Type B pancreatic cell (in vitro differentiated cells): ENCODE measurements around the gene SEC22A. TPM values are rescaled to one million over a fixed set of nuclear protein-coding genes. Genes with fewer than 3 reads are reported as not detected.

Experiments
- DNase-seq: peaks from one replicate; pipeline ENCODE4 v3.0.0; 2021; ENCODE audit warnings: mixed read lengths; ENCODE audit not compliant: unreplicated experiment; ENCODE audit errors: extremely low spot score
- H3K27ac Mint-ChIP-seq: 2 replicates; pipeline ENCODE4 v1.8.0; 2021; ENCODE audit warnings: mild to moderate bottlenecking, mixed read lengths
- H3K27me3 Mint-ChIP-seq: 2 replicates; pipeline ENCODE4 v1.8.0; 2021; ENCODE audit warnings: mixed read lengths
- H3K36me3 Mint-ChIP-seq: 2 replicates; pipeline ENCODE4 v1.8.0; 2021; ENCODE audit warnings: mixed read lengths
- H3K4me1 Mint-ChIP-seq: one replicate; pipeline ENCODE4 v1.8.0; 2021; ENCODE audit warnings: mixed read lengths; ENCODE audit not compliant: unreplicated experiment
- H3K4me3 Mint-ChIP-seq: 2 replicates; pipeline ENCODE4 v1.8.0; 2021; ENCODE audit warnings: mild to moderate bottlenecking, mixed read lengths
- H3K9me3 Mint-ChIP-seq: 2 replicates; pipeline ENCODE4 v1.8.0; 2021; ENCODE audit warnings: mixed read lengths
- total RNA-seq: library from RNA; stranded (reverse); gene quantifications from 2 replicates; pipeline ENCODE4 v1.2.1, GENCODE V29; 2021; ENCODE audit warnings: low replicate concordance
- TF ChIP-seq, protein P1 (sequence below): fragments of 200-600 bp; sonication (generic); conservative IDR thresholded peaks from 2 replicates; pipeline ENCODE4 v1.5.0; 2021; ENCODE audit warnings: antibody characterized with exemption, mild to moderate bottlenecking

The SEC22A gene
- total RNA-seq, 1 donor from 2014 or later = 15.6 TPM

- TF ChIP-seq, protein P1, sequence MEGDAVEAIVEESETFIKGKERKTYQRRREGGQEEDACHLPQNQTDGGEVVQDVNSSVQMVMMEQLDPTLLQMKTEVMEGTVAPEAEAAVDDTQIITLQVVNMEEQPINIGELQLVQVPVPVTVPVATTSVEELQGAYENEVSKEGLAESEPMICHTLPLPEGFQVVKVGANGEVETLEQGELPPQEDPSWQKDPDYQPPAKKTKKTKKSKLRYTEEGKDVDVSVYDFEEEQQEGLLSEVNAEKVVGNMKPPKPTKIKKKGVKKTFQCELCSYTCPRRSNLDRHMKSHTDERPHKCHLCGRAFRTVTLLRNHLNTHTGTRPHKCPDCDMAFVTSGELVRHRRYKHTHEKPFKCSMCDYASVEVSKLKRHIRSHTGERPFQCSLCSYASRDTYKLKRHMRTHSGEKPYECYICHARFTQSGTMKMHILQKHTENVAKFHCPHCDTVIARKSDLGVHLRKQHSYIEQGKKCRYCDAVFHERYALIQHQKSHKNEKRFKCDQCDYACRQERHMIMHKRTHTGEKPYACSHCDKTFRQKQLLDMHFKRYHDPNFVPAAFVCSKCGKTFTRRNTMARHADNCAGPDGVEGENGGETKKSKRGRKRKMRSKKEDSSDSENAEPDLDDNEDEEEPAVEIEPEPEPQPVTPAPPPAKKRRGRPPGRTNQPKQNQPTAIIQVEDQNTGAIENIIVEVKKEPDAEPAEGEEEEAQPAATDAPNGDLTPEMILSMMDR = no peak
- H3K4me1 Mint-ChIP-seq = peaks cover 9% of the 10 kb centered on the region
- H3K27me3 Mint-ChIP-seq = no peaks in the 10 kb centered on the region
Measured at GRCh38 chr3:123307064-123307463, 105.3 kb downstream of the SEC22A start.

DNA sequence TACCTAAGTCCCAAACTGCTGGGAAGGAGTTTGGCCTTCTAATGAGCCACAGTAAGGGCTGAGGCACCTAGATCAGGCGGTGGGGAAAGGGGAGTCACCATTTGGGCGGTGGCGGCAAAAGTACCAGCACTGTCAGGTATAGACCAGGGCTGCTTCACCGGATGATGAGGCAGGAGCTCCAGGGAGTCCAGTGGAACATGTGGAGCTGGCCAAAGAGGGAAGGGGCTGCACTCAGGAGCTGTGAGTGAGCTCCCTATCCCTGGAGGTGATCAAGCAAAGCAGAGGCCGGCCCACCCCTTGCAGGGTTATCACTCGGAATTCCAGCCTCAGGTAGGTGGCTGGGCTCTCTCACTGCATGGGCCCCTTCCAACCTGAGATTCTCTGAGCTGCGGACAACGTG, 108.4 kb downstream of the SEC22A start:
- Mint-ChIP-seq H3K4me1 (peaks cover 9% of the 10 kb centered on the region), H3K36me3 (no peaks in the 10 kb centered on the region), H3K27me3 (peaks cover 7% of the 10 kb centered on the region), H3K4me3 (no peak overlapping the region), H3K27ac (no peak overlapping the region), H3K9me3 (no peaks in the 10 kb centered on the region)
- DNase-seq = no peak
- TF ChIP-seq, protein P1 = no peak

More at GRCh38 chr3:123307064-123307463, 105.3 kb downstream of the SEC22A start:
- Mint-ChIP-seq H3K27ac (no peak overlapping the region), H3K9me3 (no peaks in the 10 kb centered on the region), H3K36me3 (no peaks in the 10 kb centered on the region), H3K4me3 (no peak overlapping the region)
- no peak for DNase-seq

DNA sequence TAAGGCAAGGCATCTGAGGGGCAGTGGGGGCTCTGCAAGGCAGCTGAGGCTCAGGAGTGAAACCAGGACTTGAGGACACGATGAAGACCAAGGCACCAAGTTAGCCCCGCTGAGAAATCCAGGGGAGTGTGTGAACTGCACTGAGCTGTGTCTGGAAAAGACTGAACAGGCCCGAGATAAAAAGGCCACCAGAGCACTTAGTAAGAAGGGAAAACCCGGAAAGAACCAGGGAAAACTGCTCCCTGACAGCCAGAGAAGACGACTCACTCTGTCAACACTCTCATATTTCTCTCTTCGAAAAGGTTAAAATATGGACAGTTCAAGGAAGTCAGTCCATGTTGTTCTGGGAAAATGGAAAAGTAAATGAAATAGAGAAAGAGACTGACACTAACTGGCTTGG, 109.0 kb downstream of the SEC22A start:
- no peak for DNase-seq
- Mint-ChIP-seq H3K9me3 (no peaks in the 10 kb centered on the region), H3K36me3 (no peaks in the 10 kb centered on the region), H3K4me1 (peaks cover 9% of the 10 kb centered on the region), H3K27me3 (peaks cover 7% of the 10 kb centered on the region), H3K4me3 (no peak overlapping the region), H3K27ac (no peak overlapping the region)
- TF ChIP-seq, protein P1 = no peak

DNA sequence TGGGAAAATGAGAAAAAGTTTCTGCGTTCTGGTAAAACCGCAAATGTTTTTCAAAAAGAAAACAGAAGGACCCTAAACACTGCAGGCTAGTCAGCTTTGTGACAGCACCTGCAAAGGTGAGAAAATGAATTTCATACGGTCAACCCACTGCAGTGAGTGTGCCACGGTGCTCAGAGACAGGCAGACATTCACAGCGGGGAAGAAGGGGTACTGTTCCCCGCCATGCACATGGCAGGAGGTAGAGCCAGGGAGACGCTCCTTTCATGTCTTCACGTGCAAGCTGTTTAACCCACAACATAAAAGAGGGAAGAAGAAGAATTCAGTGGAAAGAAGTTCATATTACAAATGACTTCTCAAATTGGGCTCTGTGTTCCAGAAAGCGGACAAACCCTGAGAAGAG, 109.5 kb downstream of the SEC22A start:
- no peak for DNase-seq
- H3K27ac Mint-ChIP-seq = no peak overlapping the region
- H3K9me3 Mint-ChIP-seq = no peaks in the 10 kb centered on the region
- peaks cover 7% of the 10 kb centered on the region for H3K27me3 Mint-ChIP-seq
- TF ChIP-seq, protein P1 = no peak
- peaks cover 9% of the 10 kb centered on the region for H3K4me1 Mint-ChIP-seq
- no peak overlapping the region for H3K4me3 Mint-ChIP-seq
- H3K36me3 Mint-ChIP-seq = no peaks in the 10 kb centered on the region

- no peak overlapping the region for H3K27ac Mint-ChIP-seq
- TF ChIP-seq, protein P1 = no peak
- peaks cover 9% of the 10 kb centered on the region for H3K4me1 Mint-ChIP-seq
- H3K4me3 Mint-ChIP-seq = no peak overlapping the region
- no peaks in the 10 kb centered on the region for H3K36me3 Mint-ChIP-seq
- H3K9me3 Mint-ChIP-seq = no peaks in the 10 kb centered on the region
- DNase-seq = no peak
- peaks cover 7% of the 10 kb centered on the region for H3K27me3 Mint-ChIP-seq
Measured at GRCh38 chr3:123312331-123313265, 110.9 kb downstream of the SEC22A start.
